ENCODE results near the gene ABHD3. TPM values are rescaled to one million over a fixed set of nuclear protein-coding genes. Genes with fewer than 3 reads are reported as not detected.

Gene ABHD3
- total and polyA plus RNA-seq, 2 of the 8 experiments (the other 6 are each of a cell fraction or from before 2014, with no cell fraction given) = 8.4 to 12.1 TPM

GRCh38 chr18:21650311-21650710 is 54.3 kb downstream of the ABHD3 start:
- POLR2A ChIA-PET (ENCODE audit: partially characterized antibody) = no interaction called here
- WGBS, 2 experiments (ENCODE audit: extremely low coverage in 1 of 2, insufficient coverage in 1 of 2, insufficient read length in 1 of 2, insufficient replicate concordance in 2 of 2, low coverage in 1 of 2, low lambda C conversion rate in 2 of 2, missing lambda C conversion rate in 1 of 2) = 93% methylated on average over 1 of the region's 1 CpG; no CpG with 5 or more reads in 1 of the 2 experiments
- H2BK120ac ChIP-seq (replicated peaks; ENCODE audit: low read depth, low read length) = no peak overlapping the region
- no peak overlapping the region for H3K56ac ChIP-seq (replicated peaks; ENCODE audit: insufficient read length, low read depth, low read length)
- no peak overlapping the region for H2AFZ ChIP-seq (ENCODE audit: low read length)
- no peaks in the 10 kb centered on the region for H3K4me1 ChIP-seq (replicated peaks in 1 of 4; ENCODE audit: control insufficient read depth in 3 of 4, insufficient read depth in 4 of 4, low read length in 3 of 4)
- no peaks in the 10 kb centered on the region for H3K79me2 ChIP-seq (ENCODE audit: control insufficient read depth in 1 of 2, insufficient read depth in 2 of 2, low read length in 2 of 2)
- H3K27me3 ChIP-seq (replicated peaks in 1 of 4; ENCODE audit: control insufficient read depth in 3 of 4, extremely low read depth in 1 of 4, insufficient read depth in 3 of 4, low read length in 3 of 4) = no peaks in the 10 kb centered on the region
- no peak overlapping the region for H4K91ac ChIP-seq (replicated peaks; ENCODE audit: insufficient read length, low read length)
- CTCF ChIA-PET (ENCODE audit: partially characterized antibody) = no interaction called here
- H3K27ac ChIP-seq (ENCODE audit: low read depth, low read length) = no peak overlapping the region
- no peak overlapping the region for H3K18ac ChIP-seq (ENCODE audit: extremely low read depth, low read length)
- no peaks in the 10 kb centered on the region for H3K79me1 ChIP-seq (ENCODE audit: low read depth, low read length)
- no peak overlapping the region for H4K5ac ChIP-seq (ENCODE audit: insufficient read length, low read depth, low read length)
- H2BK20ac ChIP-seq (ENCODE audit: low read length) = no peak overlapping the region
- DNase-seq (ENCODE audit: low read depth in 1 of 2, low spot score in 2 of 2) (no peak), FAIRE-seq (no peak)
- H3K9me3 ChIP-seq (ENCODE audit: insufficient read depth in 2 of 2, low read depth in 1 of 2, low read length in 1 of 2) = no peaks in the 10 kb centered on the region
- H2AK5ac ChIP-seq (ENCODE audit: low read depth, low read length) = no peak overlapping the region
- H3K14ac ChIP-seq (ENCODE audit: insufficient read length) = no peak overlapping the region
- H3K23ac ChIP-seq (ENCODE audit: insufficient read length) = no peak overlapping the region
- no peak overlapping the region for H3K9ac ChIP-seq (replicated peaks in 1 of 4; ENCODE audit: extremely low read depth in 1 of 4, low read depth in 3 of 4, low read length in 3 of 4)
- H4K8ac ChIP-seq (ENCODE audit: extremely low read depth, insufficient read depth, low read length) = no peak overlapping the region
- no peaks in the 10 kb centered on the region for H3K36me3 ChIP-seq (ENCODE audit: control insufficient read depth in 2 of 4, insufficient read depth in 4 of 4, low read length in 3 of 4)
- H3K4me2 ChIP-seq (ENCODE audit: insufficient read depth in 1 of 2, low read depth in 2 of 2, low read length in 2 of 2) = no peak overlapping the region
- no peak overlapping the region for H3K4me3 ChIP-seq (ENCODE audit: extremely low read depth in 1 of 4, insufficient read depth in 2 of 4, low read depth in 3 of 4, low read length in 4 of 4)
- H4K20me1 ChIP-seq (replicated peaks in 1 of 2; ENCODE audit: control insufficient read depth in 1 of 2, insufficient read depth in 2 of 2, low read length in 2 of 2) = no peaks in the 10 kb centered on the region
- H2BK12ac ChIP-seq (ENCODE audit: low read depth, low read length) = no peak overlapping the region
- no peak overlapping the region for H2BK15ac ChIP-seq (ENCODE audit: low read length)
- TF ChIP-seq HDAC6 (IDR thresholded peaks at IDR 0.05; ENCODE audit: low read depth, low read length) (no peak), SRF (IDR thresholded peaks at IDR 0.05; ENCODE audit: low read depth, low read length) (no peak), CTBP2 (IDR thresholded peaks at IDR 0.05; ENCODE audit: borderline replicate concordance, insufficient read depth, insufficient read length, low read length) (no peak), RXRA (IDR thresholded peaks at IDR 0.05; ENCODE audit: insufficient read depth, low read depth, low read length) (no peak), BACH1 (IDR thresholded peaks at IDR 0.05; ENCODE audit: low read length) (no peak), POU5F1 (IDR thresholded peaks at IDR 0.05; ENCODE audit: low read depth, low read length) (no peak), TCF12 (IDR thresholded peaks at IDR 0.05; ENCODE audit: low read depth, low read length) (no peak), CREB1 (IDR thresholded peaks at IDR 0.05) (no peak), BCL11A (IDR thresholded peaks at IDR 0.05; ENCODE audit: low read depth in 2 of 2, low read length in 2 of 2) (no peak), GABPA (IDR thresholded peaks at IDR 0.05; ENCODE audit: borderline replicate concordance, insufficient read depth, low read length) (no peak), SIN3A (conservative IDR thresholded peaks at IDR 0.05 in 1 of 2, IDR thresholded peaks at IDR 0.05 in 1 of 2; ENCODE audit: low read depth in 1 of 2, low read length in 2 of 2) (no peak), JUN (IDR thresholded peaks at IDR 0.05; ENCODE audit: low read depth, low read length) (no peak), SP2 (IDR thresholded peaks at IDR 0.05; ENCODE audit: low read length) (no peak)
- TF ChIP-seq, protein P1, sequence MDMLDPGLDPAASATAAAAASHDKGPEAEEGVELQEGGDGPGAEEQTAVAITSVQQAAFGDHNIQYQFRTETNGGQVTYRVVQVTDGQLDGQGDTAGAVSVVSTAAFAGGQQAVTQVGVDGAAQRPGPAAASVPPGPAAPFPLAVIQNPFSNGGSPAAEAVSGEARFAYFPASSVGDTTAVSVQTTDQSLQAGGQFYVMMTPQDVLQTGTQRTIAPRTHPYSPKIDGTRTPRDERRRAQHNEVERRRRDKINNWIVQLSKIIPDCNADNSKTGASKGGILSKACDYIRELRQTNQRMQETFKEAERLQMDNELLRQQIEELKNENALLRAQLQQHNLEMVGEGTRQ (IDR thresholded peaks at IDR 0.05; ENCODE audit: low read length) = no peak
- H3K23me2 ChIP-seq (ENCODE audit: low read depth, low read length) = no peaks in the 10 kb centered on the region
- H3K4ac ChIP-seq (replicated peaks; ENCODE audit: insufficient read length, low read depth, low read length) = no peak overlapping the region
- H2BK5ac ChIP-seq (ENCODE audit: low read depth, low read length) = no peak overlapping the region

Measured in H1 (cell line).